PC-3 (cell line): Measurements from ENCODE around the gene ACTL7A.

Experiments used
- CTCF ChIP-seq: fragments of 300-600 bp; sonication (generic); conservative IDR thresholded peaks from 2 replicates; pipeline ENCODE4 v1.5.1; 2017; ENCODE audit warnings: antibody characterized with exemption, low read depth, mild to moderate bottlenecking, low read length
- EZH2 ChIP-seq: fragments of 300-600 bp; sonication (generic); IDR thresholded peaks from one replicate; pipeline ENCODE4 v1.6.1; 2017; ENCODE audit warnings: antibody characterized with exemption, mild to moderate bottlenecking, low read length; ENCODE audit not compliant: unreplicated experiment
- EZH2phosphoT487 ChIP-seq: fragments of 300-600 bp; sonication (generic); IDR thresholded peaks from 2 replicates; pipeline ENCODE4 v1.6.1; 2018; ENCODE audit warnings: mild to moderate bottlenecking, antibody characterized with exemption, low read length, borderline replicate concordance

DNA sequence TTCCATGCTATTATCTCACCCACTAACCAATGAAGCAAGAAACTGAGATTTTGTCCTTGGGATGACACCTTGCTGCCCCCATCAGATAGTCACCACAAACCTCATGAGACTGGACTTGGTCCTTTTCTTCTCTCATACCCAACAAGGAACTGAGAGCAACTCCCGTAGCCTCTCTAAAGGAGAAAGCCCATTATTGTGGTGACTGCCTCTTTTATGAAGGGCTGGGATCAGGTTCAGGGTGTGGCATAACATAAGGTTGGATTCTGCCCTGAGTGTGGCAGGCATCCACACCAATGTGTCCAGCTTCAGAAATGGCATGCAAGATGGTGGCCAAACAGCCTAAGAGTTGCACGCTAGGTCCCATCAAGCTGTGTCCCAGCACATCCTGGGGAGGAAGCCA is 1.3 kb upstream of the ACTL7A start:
- TF ChIP-seq CTCF (no peak), EZH2 (no peak), EZH2phosphoT487 (no peak)
